GM03348 (cell line): Measurements from ENCODE around the gene MEIOC.

Experiments used
- DNase-seq: peaks from one replicate; pipeline ENCODE4 v3.0.0; 2012; ENCODE audit warnings: low spot score

The MEIOC gene

GRCh38 chr17:44708401-44709263 is 52.4 kb downstream of the MEIOC start, which contains the start of gene DBF4B:
Gene DBF4B (plus strand): TSS chr17:44708665. CDS start chr17:44708821, 156 bp downstream.
- DNase-seq = peak; percentile 95

DNA sequence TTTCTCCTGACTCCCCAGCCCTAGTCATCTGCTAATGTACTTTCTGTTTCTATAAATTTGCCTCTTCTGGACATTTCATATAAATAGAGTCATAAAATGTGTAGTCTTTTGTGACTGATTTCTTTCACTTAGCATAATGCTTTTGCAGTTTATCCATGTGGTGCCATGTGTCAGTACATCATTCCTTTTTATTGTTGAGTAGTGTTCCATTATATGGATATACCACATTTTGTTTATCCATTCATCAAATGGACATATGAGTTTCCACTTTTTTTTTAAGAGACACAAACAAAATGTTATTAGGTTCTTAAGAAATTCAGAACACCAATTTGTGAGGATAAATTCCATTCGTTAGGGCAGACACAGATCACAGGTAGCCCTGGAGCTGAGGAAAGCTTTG is 63.2 kb downstream of the MEIOC start:
- DNase-seq = no peak

DNA sequence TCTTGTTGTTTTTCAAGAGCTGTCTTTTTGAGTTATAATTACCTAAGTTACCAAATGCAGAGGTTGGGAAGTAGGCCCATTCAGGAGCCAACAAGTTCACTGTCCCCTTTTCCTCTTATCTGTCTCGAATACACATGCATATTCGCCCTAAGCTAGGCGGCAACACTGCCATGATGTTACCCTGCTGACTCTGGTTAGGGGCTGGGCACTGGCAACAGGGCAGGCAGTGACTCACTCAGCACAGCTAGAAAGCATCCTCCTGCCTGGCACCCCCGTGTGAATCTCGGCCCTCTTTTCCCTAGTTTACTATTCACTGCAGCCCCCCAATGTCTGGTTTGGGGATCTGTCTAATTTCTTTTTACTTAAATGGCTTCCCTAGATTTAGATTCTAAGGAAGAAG is 66.0 kb downstream of the MEIOC start:
- DNase-seq = no peak
